IMR-90 (cell line): Measurements from ENCODE around the gene TRPM3.

Experiments
- BHLHE40 ChIP-seq: fragments of 150-350 bp; IDR thresholded peaks from 2 replicates; pipeline ENCODE4 v1.6.1; 2016; ENCODE audit warnings: mild to moderate bottlenecking, low read depth, low read length
- CHD1 ChIP-seq: IDR thresholded peaks from 2 replicates; pipeline ENCODE4 v1.6.1; 2012; ENCODE audit warnings: low read depth, low read length, improper control_type of control experiment
- POLR2A ChIP-seq: IDR thresholded peaks from 2 replicates; pipeline ENCODE4 v1.6.1; 2012; ENCODE audit warnings: mild to moderate bottlenecking, low read depth, low read length
- RCOR1 ChIP-seq: IDR thresholded peaks from 2 replicates; pipeline ENCODE4 v1.6.1; 2012; ENCODE audit warnings: mild to moderate bottlenecking, low read length, improper control_type of control experiment; ENCODE audit not compliant: insufficient replicate concordance
- TF ChIP-seq, protein P1 (sequence below): conservative IDR thresholded peaks from 2 replicates; pipeline ENCODE4 v1.5.1; 2012; ENCODE audit warnings: mild to moderate bottlenecking, low read depth, low read length, improper control_type of control experiment

DNA sequence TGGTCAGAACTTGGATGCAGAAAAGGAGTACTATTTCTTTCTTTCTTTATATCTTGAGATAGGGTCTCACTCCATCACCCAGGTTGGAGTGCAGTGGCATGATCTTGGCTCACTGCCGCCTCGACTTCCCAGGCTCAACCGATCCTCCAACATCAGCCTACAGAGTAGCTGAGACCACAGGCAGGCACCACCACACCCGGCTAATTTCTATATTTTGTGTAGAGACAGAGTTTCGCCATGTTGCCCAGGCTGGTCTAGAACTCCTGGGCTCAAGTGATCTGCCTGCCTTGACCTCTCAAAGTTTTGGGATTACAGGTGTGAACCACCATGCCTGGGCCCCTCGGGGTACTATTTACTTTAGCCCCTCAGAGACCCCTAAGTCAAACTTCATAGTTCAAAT, 323.4 kb downstream of the TRPM3 start:
- TF ChIP-seq, protein P1, sequence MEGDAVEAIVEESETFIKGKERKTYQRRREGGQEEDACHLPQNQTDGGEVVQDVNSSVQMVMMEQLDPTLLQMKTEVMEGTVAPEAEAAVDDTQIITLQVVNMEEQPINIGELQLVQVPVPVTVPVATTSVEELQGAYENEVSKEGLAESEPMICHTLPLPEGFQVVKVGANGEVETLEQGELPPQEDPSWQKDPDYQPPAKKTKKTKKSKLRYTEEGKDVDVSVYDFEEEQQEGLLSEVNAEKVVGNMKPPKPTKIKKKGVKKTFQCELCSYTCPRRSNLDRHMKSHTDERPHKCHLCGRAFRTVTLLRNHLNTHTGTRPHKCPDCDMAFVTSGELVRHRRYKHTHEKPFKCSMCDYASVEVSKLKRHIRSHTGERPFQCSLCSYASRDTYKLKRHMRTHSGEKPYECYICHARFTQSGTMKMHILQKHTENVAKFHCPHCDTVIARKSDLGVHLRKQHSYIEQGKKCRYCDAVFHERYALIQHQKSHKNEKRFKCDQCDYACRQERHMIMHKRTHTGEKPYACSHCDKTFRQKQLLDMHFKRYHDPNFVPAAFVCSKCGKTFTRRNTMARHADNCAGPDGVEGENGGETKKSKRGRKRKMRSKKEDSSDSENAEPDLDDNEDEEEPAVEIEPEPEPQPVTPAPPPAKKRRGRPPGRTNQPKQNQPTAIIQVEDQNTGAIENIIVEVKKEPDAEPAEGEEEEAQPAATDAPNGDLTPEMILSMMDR = no peak
- TF ChIP-seq POLR2A (no peak), CHD1 (no peak), RCOR1 (no peak), BHLHE40 (no peak)
